Bronchial smooth muscle cell (primary cell): ENCODE results near the gene TGM1. TPM values are rescaled to one million over a fixed set of nuclear protein-coding genes. Genes with fewer than 3 reads are reported as not detected.

Source experiments
- total RNA-seq: library from RNA; depleted of rRNA; stranded (reverse); fragments of >200 nt; gene quantifications from 2 replicates; pipeline ENCODE4 v1.2.1, GENCODE V29; 2014

TGM1 gene
- total RNA-seq, result 0.16 and 0.86 TPM in 2 replicates

GRCh38 chr14:24262821-24263733 lies at the start of gene TGM1:
TSS of gene TGM1 (minus strand) at chr14:24263177. CDS start at chr14:24262352, 825 bp downstream.

GRCh38 chr14:24310646-24311604 lies 47.9 kb upstream of the TGM1 start, which contains the start of gene LTB4R:
TSS of gene LTB4R (plus strand) at chr14:24311502. CDS start at chr14:24315652, 4,150 bp downstream.

GRCh38 chr14:24309538-24310264 lies 46.7 kb upstream of the TGM1 start, which contains the start of gene LTB4R2:
TSS of gene LTB4R2 (plus strand) at chr14:24310140. CDS start at chr14:24310665, 525 bp downstream.

GRCh38 chr14:24307575-24308341 lies 44.8 kb upstream of the TGM1 start, which contains the start of gene CIDEB:
TSS of gene CIDEB (minus strand) at chr14:24307977. CDS start at chr14:24307858, 119 bp downstream.

GRCh38 chr14:24299255-24300191 lies 36.5 kb upstream of the TGM1 start, which contains the start of the genes DHRS1 and NOP9:
TSS of gene DHRS1 (minus strand) at chr14:24299780. CDS start at chr14:24299106, 674 bp downstream.
TSS of gene NOP9 (plus strand) at chr14:24299850. CDS start at chr14:24299955, 105 bp downstream.

GRCh38 chr14:24271134-24271833 lies 8.3 kb upstream of the TGM1 start, which contains the start of gene RABGGTA:
TSS of gene RABGGTA (minus strand) at chr14:24271597. CDS start at chr14:24271115, 482 bp downstream.

GRCh38 chr14:24232645-24233537 lies 30.1 kb downstream of the TGM1 start, which contains the start of gene GMPR2:
TSS of gene GMPR2 (plus strand) at chr14:24232929. CDS start at chr14:24233254, 325 bp downstream.

GRCh38 chr14:24232121-24232644 lies 30.8 kb downstream of the TGM1 start, which contains the start of gene NEDD8:
TSS of gene NEDD8 (minus strand) at chr14:24232367. CDS start at chr14:24232267, 100 bp downstream.

GRCh38 chr14:24215495-24216344 lies 47.3 kb downstream of the TGM1 start, which contains the start of gene MDP1:
TSS of gene MDP1 (minus strand) at chr14:24216066. CDS start at chr14:24215955, 111 bp downstream.

GRCh38 chr14:24212924-24213865 lies 49.8 kb downstream of the TGM1 start, which contains the start of gene CHMP4A:
TSS of gene CHMP4A (minus strand) at chr14:24213488. CDS start at chr14:24213439, 49 bp downstream.

Other genes with a start within 250 kb of the TGM1 start
- under 0.01 and 0.17 TPM in 2 replicates for gene CARMIL3, start 211.2 kb downstream of the TGM1 start, total RNA-seq
- gene CPNE6, start 191.6 kb downstream of the TGM1 start, total RNA-seq, result not detected in 2 replicates
- 14.5 and 17.0 TPM in 2 replicates for gene PCK2, start 168.9 kb downstream of the TGM1 start, total RNA-seq
- gene DCAF11, start 148.4 kb downstream of the TGM1 start, total RNA-seq, result 58.0 and 74.9 TPM in 2 replicates
- 0.95 and 1.0 TPM in 2 replicates for gene NRL, start 148.2 kb downstream of the TGM1 start, total RNA-seq
- gene FITM1, start 132.5 kb downstream of the TGM1 start, total RNA-seq, result 0.16 TPM in 1 of 2 replicates, not detected in the other
- 93.1 and 102 TPM in 2 replicates for gene PSME1, start 127.0 kb downstream of the TGM1 start, total RNA-seq
- 11.9 and 13.9 TPM in 2 replicates for gene EMC9, start 121.6 kb downstream of the TGM1 start, total RNA-seq
- 60.0 and 106 TPM in 2 replicates for gene PSME2, start 116.6 kb downstream of the TGM1 start, total RNA-seq
- gene RNF31, start 115.7 kb downstream of the TGM1 start, total RNA-seq, result 22.2 and 25.8 TPM in 2 replicates
- gene IRF9, start 101.9 kb downstream of the TGM1 start, total RNA-seq, result 101 and 116 TPM in 2 replicates
- gene REC8, start 91.1 kb downstream of the TGM1 start, total RNA-seq, result 0.77 and 1.4 TPM in 2 replicates
- 24.0 and 24.3 TPM in 2 replicates for gene IPO4, start 74.4 kb downstream of the TGM1 start, total RNA-seq
- gene TM9SF1, start 67.7 kb downstream of the TGM1 start, total RNA-seq, result 50.9 and 54.5 TPM in 2 replicates
- gene TSSK4, start 57.5 kb downstream of the TGM1 start, total RNA-seq, result 0.16 TPM in 1 of 2 replicates, not detected in the other
- 18.6 and 23.8 TPM in 2 replicates for gene CHMP4A, start 49.7 kb downstream of the TGM1 start, total RNA-seq
- 15.3 and 17.8 TPM in 2 replicates for gene MDP1, start 47.1 kb downstream of the TGM1 start, total RNA-seq
- gene NEDD8, start 30.8 kb downstream of the TGM1 start, total RNA-seq, result 277 and 335 TPM in 2 replicates
- 118 and 120 TPM in 2 replicates for gene GMPR2, start 30.2 kb downstream of the TGM1 start, total RNA-seq
- 36.6 and 48.1 TPM in 2 replicates for gene TINF2, start 20.6 kb downstream of the TGM1 start, total RNA-seq
- 16.9 and 18.7 TPM in 2 replicates for gene RABGGTA, start 8.4 kb upstream of the TGM1 start, total RNA-seq
- 11.2 and 14.7 TPM in 2 replicates for gene DHRS1, start 36.6 kb upstream of the TGM1 start, total RNA-seq
- 13.4 and 13.9 TPM in 2 replicates for gene NOP9, start 36.7 kb upstream of the TGM1 start, total RNA-seq
- gene CIDEB, start 44.8 kb upstream of the TGM1 start, total RNA-seq, result 1.3 and 1.4 TPM in 2 replicates
- 1.9 and 2.7 TPM in 2 replicates for gene LTB4R2, start 47.0 kb upstream of the TGM1 start, total RNA-seq
- gene LTB4R, start 48.3 kb upstream of the TGM1 start, total RNA-seq, result 0.94 and 1.1 TPM in 2 replicates
- gene ADCY4, start 71.9 kb upstream of the TGM1 start, total RNA-seq, result 1.4 and 9.3 TPM in 2 replicates
- gene RIPK3, start 76.8 kb upstream of the TGM1 start, total RNA-seq, result 2.5 and 6.2 TPM in 2 replicates
- 74.6 and 97.9 TPM in 2 replicates for gene NFATC4, start 105.0 kb upstream of the TGM1 start, total RNA-seq
- gene NYNRIN, start 135.8 kb upstream of the TGM1 start, total RNA-seq, result 17.5 and 19.7 TPM in 2 replicates
- 3.5 and 4.8 TPM in 2 replicates for gene CBLN3, start 166.5 kb upstream of the TGM1 start, total RNA-seq
- gene KHNYN, start 166.8 kb upstream of the TGM1 start, total RNA-seq, result 42.2 and 44.9 TPM in 2 replicates
- 7.5 and 10.6 TPM in 2 replicates for gene SDR39U1, start 179.6 kb upstream of the TGM1 start, total RNA-seq
- gene CMA1, start 245.1 kb upstream of the TGM1 start, total RNA-seq, result not detected in 2 replicates